Osteoblast (primary cell): ENCODE results near the gene INPP5A. TPM values are rescaled to one million over a fixed set of nuclear protein-coding genes. Genes with fewer than 3 reads are reported as not detected.

Experiments
- DNase-seq: peaks from one replicate; pipeline ENCODE4 v3.0.0; 2011; ENCODE audit warnings: low spot score, mixed read lengths; ENCODE audit not compliant: insufficient read length; ENCODE audit errors: missing footprints
- H2AFZ ChIP-seq: 2 replicates; pipeline ENCODE4 v1.6.0; 2011; ENCODE audit warnings: mild to moderate bottlenecking, low read length
- H3K27ac ChIP-seq: 2 replicates; pipeline ENCODE4 v1.5.1; 2011; ENCODE audit warnings: mild to moderate bottlenecking, low read depth, low read length, moderate library complexity
- H3K27me3 ChIP-seq: 2 replicates; pipeline ENCODE4 v1.6.0; 2012; ENCODE audit warnings: mild to moderate bottlenecking, control low read depth, inconsistent platforms, low read length, moderate library complexity; ENCODE audit not compliant: insufficient read depth
- H3K36me3 ChIP-seq: 2 replicates; pipeline ENCODE4 v1.5.1; 2011; ENCODE audit warnings: mild to moderate bottlenecking, low read length, control low read depth, moderate library complexity; ENCODE audit not compliant: insufficient read depth
- H3K4me1 ChIP-seq: 2 replicates; pipeline ENCODE4 v1.5.1; 2011; ENCODE audit warnings: mild to moderate bottlenecking, low read length, control low read depth, moderate library complexity; ENCODE audit not compliant: insufficient read depth
- H3K4me2 ChIP-seq: 2 replicates; pipeline ENCODE4 v1.6.0; 2011; ENCODE audit warnings: mild to moderate bottlenecking, low read length; ENCODE audit not compliant: insufficient read depth
- H3K4me3 ChIP-seq: fragments of 200-600 bp; sonication (generic); 3 replicates; pipeline ENCODE4 v1.5.1; 2012; ENCODE audit warnings: mild to moderate bottlenecking, low read length, inconsistent platforms; ENCODE audit not compliant: insufficient read depth
- H3K79me2 ChIP-seq: 2 replicates; pipeline ENCODE4 v1.6.0; 2012; ENCODE audit warnings: mild to moderate bottlenecking, low read length, control low read depth, inconsistent platforms; ENCODE audit not compliant: insufficient read depth
- H3K9me3 ChIP-seq: 2 replicates; pipeline ENCODE4 v1.5.1; 2011; ENCODE audit warnings: low read depth, low read length, control low read depth
- H4K20me1 ChIP-seq: 2 replicates; pipeline ENCODE4 v1.6.0; 2012; ENCODE audit warnings: mild to moderate bottlenecking, low read length, control low read depth; ENCODE audit not compliant: insufficient read depth
- total RNA-seq: library from RNA; depleted of rRNA; stranded (reverse); fragments of >200 nt; gene quantifications from 2 replicates; pipeline ENCODE4 v1.2.3, GENCODE V29; 2012
- TF ChIP-seq, protein P1 (sequence below): IDR thresholded peaks from 2 replicates; pipeline ENCODE4 v1.5.1; 2011; ENCODE audit warnings: mild to moderate bottlenecking, low read depth, low read length, moderate library complexity; ENCODE audit errors: extremely low read depth

INPP5A gene
- total RNA-seq, 1 donor: 22.8 TPM

DNA sequence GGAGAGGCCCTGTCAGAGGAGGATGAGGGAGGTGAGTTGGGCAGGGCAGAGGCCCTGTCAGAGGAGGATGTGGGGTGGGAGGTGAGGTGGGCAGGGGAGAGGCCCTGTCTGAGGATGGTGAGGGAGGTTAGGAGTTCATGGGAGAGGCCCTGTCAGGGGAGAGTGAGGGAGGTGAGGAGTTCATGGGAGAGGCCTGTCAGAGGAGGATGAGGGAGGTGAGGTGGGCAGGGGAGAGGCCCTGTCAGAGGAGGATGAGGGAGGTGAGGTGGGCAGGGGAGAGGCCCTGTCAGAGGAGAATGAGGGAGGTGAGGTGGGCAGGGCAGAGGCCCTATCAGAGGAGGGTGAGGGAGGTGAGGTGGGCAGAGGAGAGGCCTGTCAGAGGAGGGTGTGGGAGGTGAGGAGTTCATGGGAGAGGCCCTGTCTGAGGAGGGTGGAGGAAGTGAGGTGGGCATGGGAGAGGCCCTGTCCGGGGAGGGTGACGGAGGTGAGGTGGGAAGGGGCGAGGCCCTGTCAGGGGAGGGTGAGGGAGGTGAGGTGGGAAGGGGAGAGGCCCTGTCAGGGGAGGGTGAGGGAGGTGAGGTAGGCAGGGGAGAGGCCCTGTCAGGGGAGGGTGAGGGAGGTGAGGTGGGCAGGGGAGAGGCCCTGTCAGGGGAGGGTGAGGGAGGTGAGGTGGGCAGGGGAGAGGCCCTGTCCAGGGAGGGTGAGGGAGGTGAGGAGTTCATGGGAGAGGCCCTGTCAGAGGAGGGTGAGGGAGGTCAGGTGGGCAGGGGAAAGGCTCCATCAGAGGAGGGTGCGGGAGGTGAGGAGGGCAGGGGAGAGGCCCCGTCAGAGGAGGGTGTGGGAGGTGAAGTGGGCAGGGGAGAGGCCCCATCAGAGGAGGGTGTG lies 73.7 kb downstream of the INPP5A start:
- Histone ChIP-seq H3K27ac (no peak overlapping the region), H3K9me3 (no peaks in the 10 kb centered on the region), H3K4me2 (no peak overlapping the region), H3K27me3 (no peaks in the 10 kb centered on the region), H3K4me1 (peaks cover 3% of the 10 kb centered on the region), H3K4me3 (no peak overlapping the region), H3K79me2 (peaks cover 16% of the 10 kb centered on the region), H3K36me3 (no peaks in the 10 kb centered on the region), H4K20me1 (peaks cover 33% of the 10 kb centered on the region), H2AFZ (no peak overlapping the region)
- DNase-seq: peak; percentile 64
- TF ChIP-seq, protein P1, sequence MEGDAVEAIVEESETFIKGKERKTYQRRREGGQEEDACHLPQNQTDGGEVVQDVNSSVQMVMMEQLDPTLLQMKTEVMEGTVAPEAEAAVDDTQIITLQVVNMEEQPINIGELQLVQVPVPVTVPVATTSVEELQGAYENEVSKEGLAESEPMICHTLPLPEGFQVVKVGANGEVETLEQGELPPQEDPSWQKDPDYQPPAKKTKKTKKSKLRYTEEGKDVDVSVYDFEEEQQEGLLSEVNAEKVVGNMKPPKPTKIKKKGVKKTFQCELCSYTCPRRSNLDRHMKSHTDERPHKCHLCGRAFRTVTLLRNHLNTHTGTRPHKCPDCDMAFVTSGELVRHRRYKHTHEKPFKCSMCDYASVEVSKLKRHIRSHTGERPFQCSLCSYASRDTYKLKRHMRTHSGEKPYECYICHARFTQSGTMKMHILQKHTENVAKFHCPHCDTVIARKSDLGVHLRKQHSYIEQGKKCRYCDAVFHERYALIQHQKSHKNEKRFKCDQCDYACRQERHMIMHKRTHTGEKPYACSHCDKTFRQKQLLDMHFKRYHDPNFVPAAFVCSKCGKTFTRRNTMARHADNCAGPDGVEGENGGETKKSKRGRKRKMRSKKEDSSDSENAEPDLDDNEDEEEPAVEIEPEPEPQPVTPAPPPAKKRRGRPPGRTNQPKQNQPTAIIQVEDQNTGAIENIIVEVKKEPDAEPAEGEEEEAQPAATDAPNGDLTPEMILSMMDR: no peak

DNA sequence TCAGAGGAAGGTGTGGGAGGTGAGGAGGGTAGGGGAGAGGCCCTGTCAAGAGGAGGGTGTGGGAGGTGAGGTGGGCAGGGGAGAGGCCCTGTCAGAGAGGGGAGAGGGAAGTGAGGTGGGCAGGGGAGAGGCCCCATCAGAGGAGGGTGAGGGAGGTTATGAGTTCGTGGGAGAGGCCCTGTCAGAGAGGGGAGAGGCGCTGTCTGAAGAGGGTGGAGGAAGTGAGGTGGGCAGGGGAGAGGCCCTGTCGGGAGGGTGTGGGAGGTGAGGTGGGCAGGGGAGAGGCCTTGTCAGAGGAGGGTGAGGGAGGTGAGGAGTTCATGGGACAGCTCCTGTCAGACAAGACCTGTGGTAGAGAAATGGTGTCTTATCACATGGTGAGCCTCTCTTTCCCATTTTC lies 74.4 kb downstream of the INPP5A start:
- H3K27me3 ChIP-seq: no peaks in the 10 kb centered on the region

DNA sequence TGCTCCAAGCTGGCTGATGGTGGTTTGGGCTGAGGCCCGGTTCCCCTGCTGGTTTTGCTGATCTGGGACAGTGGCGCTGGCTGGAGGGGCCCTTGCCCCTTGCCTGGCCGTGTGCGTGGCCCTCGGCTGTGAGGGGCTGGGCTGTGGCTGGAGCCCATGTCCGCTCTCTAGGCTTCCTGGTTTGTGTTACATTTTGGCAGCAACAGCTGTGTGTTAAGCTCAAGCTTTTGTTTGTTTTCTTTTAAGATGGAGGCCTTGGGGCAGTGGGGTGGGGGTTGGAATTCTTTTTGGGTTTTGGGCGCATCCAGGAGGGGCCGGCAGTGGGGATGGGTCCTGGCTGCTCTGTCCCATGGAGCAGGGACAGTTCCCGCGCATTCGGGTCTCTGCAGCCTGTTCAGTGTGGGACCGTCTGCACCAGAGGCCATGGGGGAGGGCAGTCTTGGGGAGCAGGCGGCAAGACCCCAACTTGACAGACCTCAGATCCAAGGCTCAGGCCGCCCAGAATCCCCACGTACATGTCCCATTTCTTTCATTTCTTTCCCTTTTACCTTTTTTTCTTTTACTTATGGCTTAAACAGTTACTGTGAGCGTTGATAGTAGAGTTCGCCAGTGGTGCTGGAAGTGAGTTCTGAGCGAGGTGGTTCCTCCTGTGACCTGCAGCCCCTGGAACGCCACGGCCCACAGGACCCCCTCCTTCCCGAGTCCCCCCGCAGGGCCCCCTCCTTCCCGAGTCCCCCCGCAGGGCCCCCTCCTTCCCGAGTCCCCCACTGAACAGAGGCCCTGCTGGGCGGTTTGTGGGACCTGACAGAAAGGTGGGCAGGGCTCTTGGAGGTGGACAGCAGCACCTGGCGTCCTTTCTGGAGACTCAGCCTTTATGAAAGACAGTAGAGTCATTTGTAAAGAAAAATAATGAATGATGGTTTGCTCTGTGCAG lies 75.3 kb downstream of the INPP5A start:
- TF ChIP-seq, protein P1: no peak
- Histone ChIP-seq H3K27ac (no peak overlapping the region), H3K9me3 (no peaks in the 10 kb centered on the region), H3K4me3 (no peak overlapping the region), H3K79me2 (peaks cover 8% of the 10 kb centered on the region), H3K4me2 (no peak overlapping the region), H3K4me1 (no peaks in the 10 kb centered on the region), H4K20me1 (peaks cover 31% of the 10 kb centered on the region), H3K36me3 (no peaks in the 10 kb centered on the region), H2AFZ (no peak overlapping the region), H3K27me3 (no peaks in the 10 kb centered on the region)
- DNase-seq: peak; percentile 73

More for the DNA sequence above, 74.4 kb downstream of the INPP5A start:
- no peak overlapping the region for H3K4me3 ChIP-seq
- no peak overlapping the region for H3K27ac ChIP-seq
- no peaks in the 10 kb centered on the region for H3K9me3 ChIP-seq
- H2AFZ ChIP-seq: no peak overlapping the region
- TF ChIP-seq, protein P1: no peak
- H3K4me2 ChIP-seq: no peak overlapping the region
- peak; percentile 86 for DNase-seq
- H3K36me3 ChIP-seq: no peaks in the 10 kb centered on the region
- H3K4me1 ChIP-seq: no peaks in the 10 kb centered on the region
- H4K20me1 ChIP-seq: peaks cover 35% of the 10 kb centered on the region
- peaks cover 13% of the 10 kb centered on the region for H3K79me2 ChIP-seq
